C4-2B (cell line): ENCODE measurements around the gene INSIG2.
"Not testable (repeated sequence)": the region's sequence is repeated elsewhere in the genome, so short reads cannot be mapped to it uniquely, and the experiment has no call there.

Source experiments
- H3K27ac ChIP-seq: fragments of 450-650 bp; 2 replicates; pipeline ENCODE4 v1.5.1; 2017
- CTCF ChIP-seq: fragments of 450-650 bp; conservative IDR thresholded peaks from 2 replicates; pipeline ENCODE4 v1.5.1; 2017; ENCODE audit warnings: mild to moderate bottlenecking
- ZFX ChIP-seq: fragments of 450-650 bp; IDR thresholded peaks from 2 replicates; pipeline ENCODE4 v1.6.1; 2017

Gene INSIG2

DNA sequence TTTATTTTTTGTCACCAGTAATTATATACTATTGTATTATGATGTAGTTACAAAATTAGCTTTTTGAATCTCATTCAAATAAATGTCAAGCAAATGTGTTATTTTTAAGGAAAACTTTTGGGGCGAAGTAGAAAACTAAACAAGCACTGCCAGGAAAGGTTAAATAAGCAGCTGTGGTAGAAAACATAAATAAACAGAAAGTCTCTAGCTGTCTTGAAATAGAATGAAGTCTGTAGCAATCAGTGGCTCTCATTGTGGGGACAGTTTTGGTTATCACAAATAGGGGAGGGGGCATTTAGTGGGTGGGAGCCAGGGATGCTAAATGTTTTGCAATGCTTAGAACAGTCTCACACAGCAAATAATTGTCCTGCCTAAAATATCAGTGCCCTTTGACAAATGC, 3.4 kb downstream of the INSIG2 start:
- no peak overlapping the region for H3K27ac ChIP-seq
- no peak for TF ChIP-seq CTCF
- no peak for TF ChIP-seq ZFX

DNA sequence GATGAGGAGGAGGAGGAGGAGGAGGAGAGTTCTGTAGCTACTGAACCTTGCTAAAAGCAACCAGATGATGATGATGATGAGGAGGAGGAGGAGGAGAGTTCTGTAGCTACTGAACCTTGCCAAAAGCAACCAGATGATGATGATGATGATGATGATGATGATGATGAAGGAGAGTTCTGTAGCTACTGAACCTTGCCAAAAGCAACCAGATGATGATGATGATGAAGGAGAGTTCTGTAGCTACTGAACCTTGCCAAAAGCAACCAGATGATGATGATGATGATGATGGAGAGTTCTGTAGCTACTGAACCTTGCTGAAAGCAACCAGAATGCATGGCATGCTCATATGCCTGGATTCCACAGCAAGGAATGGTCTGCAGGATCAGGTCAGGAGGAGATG, 5.8 kb downstream of the INSIG2 start:
- H3K27ac ChIP-seq: not testable (repeated sequence)

- no peak overlapping the region for H3K27ac ChIP-seq
- TF ChIP-seq ZFX: no peak
- no peak for TF ChIP-seq CTCF
Observed at GRCh38 chr2:118094503-118094902, 6.2 kb downstream of the INSIG2 start.

GRCh38 chr2:118095610-118096009, 7.3 kb downstream of the INSIG2 start:
- no peak overlapping the region for H3K27ac ChIP-seq
- no peak for TF ChIP-seq CTCF
- TF ChIP-seq ZFX: no peak

DNA sequence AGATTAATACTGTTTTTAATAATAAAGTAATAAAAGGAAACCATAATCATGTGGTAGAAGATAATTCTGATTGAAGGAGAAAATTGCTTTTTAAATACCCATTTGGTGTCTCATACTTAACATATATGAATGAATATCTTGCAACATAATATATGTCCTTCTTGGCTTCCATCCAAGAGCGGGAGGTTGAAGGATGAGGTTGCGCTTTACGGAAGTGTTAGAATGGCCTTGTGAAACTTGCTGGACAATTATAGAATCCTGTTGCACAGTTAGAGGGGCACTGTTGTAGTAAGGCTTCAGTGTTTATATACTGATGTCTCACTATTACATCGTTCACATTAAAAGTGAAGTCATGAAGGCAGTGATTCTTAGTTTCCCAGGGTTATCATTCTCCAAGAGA, 9.4 kb downstream of the INSIG2 start:
- H3K27ac ChIP-seq: no peak overlapping the region
- TF ChIP-seq CTCF (no peak), ZFX (no peak)

- H3K27ac ChIP-seq: no peak overlapping the region
- TF ChIP-seq CTCF (no peak), ZFX (no peak)
Observed at GRCh38 chr2:118098307-118099030, 10.2 kb downstream of the INSIG2 start.

DNA sequence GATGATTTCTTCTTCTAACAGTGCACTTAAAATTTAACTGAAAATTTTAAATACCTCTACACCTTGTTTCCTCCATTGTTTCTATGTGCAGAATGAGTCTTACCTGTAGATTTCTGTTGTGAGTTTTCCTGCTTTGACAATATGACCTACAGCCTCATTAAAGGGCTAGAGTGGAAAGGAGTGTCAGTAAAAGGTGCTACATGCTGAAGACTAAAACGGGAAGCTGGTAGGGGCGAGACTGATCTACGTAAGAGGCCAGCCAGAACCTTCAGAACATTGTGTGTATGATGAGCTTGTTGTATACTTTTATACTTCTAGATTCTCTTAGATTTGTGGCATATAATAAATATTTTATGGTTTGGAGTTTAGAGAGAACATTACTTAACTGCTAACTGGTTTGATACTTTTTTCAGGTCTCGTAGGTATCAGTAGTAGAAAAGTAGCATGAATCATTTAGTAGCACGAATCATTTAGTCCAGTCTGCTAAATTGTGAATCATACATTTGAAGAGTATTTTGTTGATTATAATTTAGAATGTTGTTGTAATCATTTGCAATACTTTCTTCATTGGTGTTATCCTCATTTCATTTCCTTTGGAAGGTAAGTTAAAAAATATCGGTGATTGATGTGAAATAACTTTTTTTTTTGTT, 14.3 kb downstream of the INSIG2 start:
- no peak for TF ChIP-seq CTCF
- no peak overlapping the region for H3K27ac ChIP-seq
